Astrocyte of the spinal cord (primary cell): ENCODE data around the gene CDK15.

Source experiments
- DNase-seq: peaks from one replicate; pipeline ENCODE4 v3.0.0; 2011; ENCODE audit warnings: low read depth, low spot score
- H3K4me3 ChIP-seq: 2 replicates; pipeline ENCODE4 v1.5.1; 2011; ENCODE audit warnings: low read depth, mild to moderate bottlenecking, low read length, moderate library complexity
- in situ Hi-C: cut with HindIII; loops from 2 replicates; pipeline ENCODE4 v1.10.0; 2017; ENCODE audit warnings: low sequenced_read_pairs
- TF ChIP-seq, protein P1 (sequence below): IDR thresholded peaks from 2 replicates; pipeline ENCODE4 v1.5.1; 2012; ENCODE audit warnings: low read depth, mild to moderate bottlenecking, low read length, inconsistent platforms

Gene CDK15

DNA sequence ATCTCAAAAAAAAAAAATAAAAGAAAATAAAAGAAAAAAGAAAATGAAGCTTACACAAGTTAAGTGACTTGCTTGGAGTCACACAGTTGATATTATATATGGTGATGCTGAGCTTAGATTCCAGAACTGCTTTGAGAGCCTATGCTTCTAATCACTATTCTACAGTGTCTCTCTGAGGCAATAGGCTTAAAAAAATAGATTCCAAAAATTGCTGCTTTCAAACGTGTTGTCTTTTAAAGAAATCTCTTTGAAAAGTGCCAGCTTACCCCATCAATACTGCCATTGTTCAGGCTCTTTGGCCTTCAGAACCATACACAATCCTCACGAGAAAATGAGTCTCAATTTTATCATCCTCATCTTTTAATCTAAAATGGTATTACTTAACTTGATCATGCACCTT, 102.6 kb downstream of the CDK15 start:
- no peak for DNase-seq

GRCh38 chr2:201909348-201909747, 103.0 kb downstream of the CDK15 start:
- TF ChIP-seq, protein P1, sequence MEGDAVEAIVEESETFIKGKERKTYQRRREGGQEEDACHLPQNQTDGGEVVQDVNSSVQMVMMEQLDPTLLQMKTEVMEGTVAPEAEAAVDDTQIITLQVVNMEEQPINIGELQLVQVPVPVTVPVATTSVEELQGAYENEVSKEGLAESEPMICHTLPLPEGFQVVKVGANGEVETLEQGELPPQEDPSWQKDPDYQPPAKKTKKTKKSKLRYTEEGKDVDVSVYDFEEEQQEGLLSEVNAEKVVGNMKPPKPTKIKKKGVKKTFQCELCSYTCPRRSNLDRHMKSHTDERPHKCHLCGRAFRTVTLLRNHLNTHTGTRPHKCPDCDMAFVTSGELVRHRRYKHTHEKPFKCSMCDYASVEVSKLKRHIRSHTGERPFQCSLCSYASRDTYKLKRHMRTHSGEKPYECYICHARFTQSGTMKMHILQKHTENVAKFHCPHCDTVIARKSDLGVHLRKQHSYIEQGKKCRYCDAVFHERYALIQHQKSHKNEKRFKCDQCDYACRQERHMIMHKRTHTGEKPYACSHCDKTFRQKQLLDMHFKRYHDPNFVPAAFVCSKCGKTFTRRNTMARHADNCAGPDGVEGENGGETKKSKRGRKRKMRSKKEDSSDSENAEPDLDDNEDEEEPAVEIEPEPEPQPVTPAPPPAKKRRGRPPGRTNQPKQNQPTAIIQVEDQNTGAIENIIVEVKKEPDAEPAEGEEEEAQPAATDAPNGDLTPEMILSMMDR: no peak
- in situ Hi-C loops: no loop called here
- H3K4me3 ChIP-seq: no peak overlapping the region
- peak; percentile 93 for DNase-seq

More for the DNA sequence above, 102.6 kb downstream of the CDK15 start:
- TF ChIP-seq, protein P1: no peak
- H3K4me3 ChIP-seq: no peak overlapping the region
- in situ Hi-C loops: no loop called here

DNA sequence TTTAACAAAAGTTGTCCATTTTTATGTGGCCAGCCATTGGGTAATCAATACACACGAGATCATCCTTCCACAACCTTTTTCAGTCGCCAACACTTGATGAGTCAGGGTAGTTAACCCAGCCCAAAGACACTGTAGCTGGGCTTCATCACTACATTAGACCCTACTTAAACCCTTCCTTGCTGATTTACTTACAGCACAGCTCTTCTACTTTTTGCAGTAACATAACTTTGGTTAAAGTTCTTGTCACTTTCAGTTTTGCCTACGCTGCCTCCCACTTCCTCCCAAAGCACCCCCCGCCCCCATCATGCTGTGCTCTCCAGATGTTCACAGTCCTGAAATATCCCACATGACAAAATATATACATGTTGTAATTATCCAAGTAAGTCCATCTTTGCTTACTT, 103.6 kb downstream of the CDK15 start:
- H3K4me3 ChIP-seq: peak overlapping the region; percentile 7
- TF ChIP-seq, protein P1: no peak
- in situ Hi-C loops: no loop called here
- peak; percentile 67 for DNase-seq

GRCh38 chr2:201911372-201911771, 105.0 kb downstream of the CDK15 start:
- no peak overlapping the region for H3K4me3 ChIP-seq
- no peak for DNase-seq
- TF ChIP-seq, protein P1: no peak
- in situ Hi-C loops: no loop called here

DNA sequence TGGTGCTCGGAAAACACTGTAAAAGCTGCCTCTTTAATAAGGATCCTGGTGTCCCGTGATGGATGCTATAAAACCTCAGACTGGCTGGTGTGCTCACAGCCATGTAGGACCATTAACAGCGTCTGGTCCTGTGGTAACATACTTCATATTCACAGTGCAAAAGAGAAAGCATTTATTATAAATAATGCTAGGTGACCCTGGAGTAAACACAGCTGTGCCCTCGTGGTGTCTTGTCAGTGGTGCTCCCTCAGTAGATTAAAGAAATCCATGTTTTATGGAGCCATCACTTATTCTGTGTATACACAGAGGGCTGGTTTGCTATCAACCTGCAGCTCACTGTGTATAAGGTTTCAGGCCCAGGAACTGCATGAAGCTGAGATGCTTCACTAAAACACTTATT, 106.9 kb downstream of the CDK15 start:
- DNase-seq: no peak
- no peak overlapping the region for H3K4me3 ChIP-seq
- TF ChIP-seq, protein P1: no peak
- in situ Hi-C loops: no loop called here

- DNase-seq: no peak
- no peak overlapping the region for H3K4me3 ChIP-seq
- in situ Hi-C loops: no loop called here
- TF ChIP-seq, protein P1: no peak
Observed at GRCh38 chr2:201915446-201915845, 109.1 kb downstream of the CDK15 start.

GRCh38 chr2:201916565-201916964, 110.2 kb downstream of the CDK15 start:
- DNase-seq: no peak

More at GRCh38 chr2:201916565-201916964, 110.2 kb downstream of the CDK15 start:
- no peak overlapping the region for H3K4me3 ChIP-seq
- in situ Hi-C loops: no loop called here
- TF ChIP-seq, protein P1: no peak
